SU-DHL-6 (cell line): ENCODE data around the gene TEK.

ENCODE experiments used
- CTCF ChIP-seq: fragments of 200-600 bp; sonication (generic); IDR thresholded peaks from one replicate; pipeline ENCODE4 v1.5.1; 2017; ENCODE audit warnings: antibody characterized with exemption, mild to moderate bottlenecking, low read length, moderate library complexity; ENCODE audit not compliant: insufficient read depth, poor library complexity, severe bottlenecking
- EZH2phosphoT487 ChIP-seq: fragments of 200-600 bp; sonication (generic), shearing (Covaris generic); conservative IDR thresholded peaks from 2 replicates; pipeline ENCODE4 v1.6.1; 2018; ENCODE audit warnings: mild to moderate bottlenecking, antibody characterized with exemption, low read length, moderate library complexity, mixed read lengths

- no peak for TF ChIP-seq CTCF
- no peak for TF ChIP-seq EZH2phosphoT487
Measured at GRCh38 chr9:27125030-27125429, 16.0 kb downstream of the TEK start.
